ENCODE measurements around the gene USH1C.

DNA sequence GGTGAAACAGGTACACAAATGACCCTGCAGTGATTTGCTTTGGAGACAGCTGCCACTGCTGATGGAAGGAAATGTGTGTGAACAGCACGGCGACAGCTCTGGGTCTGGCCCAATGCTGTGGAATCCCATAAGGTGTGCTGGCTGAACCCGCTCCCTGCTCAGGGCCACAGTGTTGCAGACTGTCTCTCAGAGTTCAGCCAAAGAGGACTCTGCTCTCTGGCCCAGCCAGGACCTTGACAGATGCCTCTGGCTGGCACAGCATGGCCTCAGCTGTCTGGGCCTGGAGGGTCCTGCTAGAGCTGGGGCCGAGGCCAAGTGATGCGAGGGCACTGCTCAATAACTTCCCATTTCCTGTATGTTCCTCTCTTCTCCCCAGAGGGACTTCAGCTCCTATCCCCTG is 62.3 kb downstream of the USH1C start:
- TF ChIP-seq, protein P1, sequence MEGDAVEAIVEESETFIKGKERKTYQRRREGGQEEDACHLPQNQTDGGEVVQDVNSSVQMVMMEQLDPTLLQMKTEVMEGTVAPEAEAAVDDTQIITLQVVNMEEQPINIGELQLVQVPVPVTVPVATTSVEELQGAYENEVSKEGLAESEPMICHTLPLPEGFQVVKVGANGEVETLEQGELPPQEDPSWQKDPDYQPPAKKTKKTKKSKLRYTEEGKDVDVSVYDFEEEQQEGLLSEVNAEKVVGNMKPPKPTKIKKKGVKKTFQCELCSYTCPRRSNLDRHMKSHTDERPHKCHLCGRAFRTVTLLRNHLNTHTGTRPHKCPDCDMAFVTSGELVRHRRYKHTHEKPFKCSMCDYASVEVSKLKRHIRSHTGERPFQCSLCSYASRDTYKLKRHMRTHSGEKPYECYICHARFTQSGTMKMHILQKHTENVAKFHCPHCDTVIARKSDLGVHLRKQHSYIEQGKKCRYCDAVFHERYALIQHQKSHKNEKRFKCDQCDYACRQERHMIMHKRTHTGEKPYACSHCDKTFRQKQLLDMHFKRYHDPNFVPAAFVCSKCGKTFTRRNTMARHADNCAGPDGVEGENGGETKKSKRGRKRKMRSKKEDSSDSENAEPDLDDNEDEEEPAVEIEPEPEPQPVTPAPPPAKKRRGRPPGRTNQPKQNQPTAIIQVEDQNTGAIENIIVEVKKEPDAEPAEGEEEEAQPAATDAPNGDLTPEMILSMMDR (IDR thresholded peaks at IDR 0.05) = no peak
- TF ChIP-seq POLR2A (IDR thresholded peaks at IDR 0.05) = no peak
